Measurements from ENCODE around the gene NOX3. TPM values are rescaled to one million over a fixed set of nuclear protein-coding genes. Genes with fewer than 3 reads are reported as not detected.
A peak's percentile ranks its signal among the peaks of the same experiment; 100 is the strongest.

The NOX3 gene
- total and polyA plus RNA-seq, 2 experiments from 2014 or later = not detected

GRCh38 chr6:155448668-155449449 is 6.8 kb downstream of the NOX3 start:
- peak overlapping the region; percentile 40 for H2AFZ ChIP-seq
- H3K27ac ChIP-seq (ENCODE audit: low read depth) = no peak overlapping the region
- H3K9me2 ChIP-seq (ENCODE audit: insufficient read depth) = 0 out of 2 replicates have a peak, but pooled peaks cover 4% of the 10 kb centered on the region
- no peaks in the 10 kb centered on the region for H3K27me3 ChIP-seq (ENCODE audit: insufficient read depth)
- no peaks in the 10 kb centered on the region for H3K36me3 Mint-ChIP-seq (ENCODE audit: low read depth)
- H3K36me3 ChIP-seq (ENCODE audit: insufficient read depth) = no peaks in the 10 kb centered on the region
- DNase-seq (ENCODE audit: low spot score) = peak; percentile 34
- no peak overlapping the region for H3K4me3 Mint-ChIP-seq
- no peaks in the 10 kb centered on the region for H3F3A ChIP-seq (replicated peaks; ENCODE audit: low read depth)
- no peak for TF ChIP-seq EZH2 (IDR thresholded peaks at IDR 0.05; ENCODE audit: low read depth, unreplicated experiment)
- TF ChIP-seq JUNB (IDR thresholded peaks at IDR 0.05; ENCODE audit: unreplicated experiment) = no peak
- TF ChIP-seq, protein P1, sequence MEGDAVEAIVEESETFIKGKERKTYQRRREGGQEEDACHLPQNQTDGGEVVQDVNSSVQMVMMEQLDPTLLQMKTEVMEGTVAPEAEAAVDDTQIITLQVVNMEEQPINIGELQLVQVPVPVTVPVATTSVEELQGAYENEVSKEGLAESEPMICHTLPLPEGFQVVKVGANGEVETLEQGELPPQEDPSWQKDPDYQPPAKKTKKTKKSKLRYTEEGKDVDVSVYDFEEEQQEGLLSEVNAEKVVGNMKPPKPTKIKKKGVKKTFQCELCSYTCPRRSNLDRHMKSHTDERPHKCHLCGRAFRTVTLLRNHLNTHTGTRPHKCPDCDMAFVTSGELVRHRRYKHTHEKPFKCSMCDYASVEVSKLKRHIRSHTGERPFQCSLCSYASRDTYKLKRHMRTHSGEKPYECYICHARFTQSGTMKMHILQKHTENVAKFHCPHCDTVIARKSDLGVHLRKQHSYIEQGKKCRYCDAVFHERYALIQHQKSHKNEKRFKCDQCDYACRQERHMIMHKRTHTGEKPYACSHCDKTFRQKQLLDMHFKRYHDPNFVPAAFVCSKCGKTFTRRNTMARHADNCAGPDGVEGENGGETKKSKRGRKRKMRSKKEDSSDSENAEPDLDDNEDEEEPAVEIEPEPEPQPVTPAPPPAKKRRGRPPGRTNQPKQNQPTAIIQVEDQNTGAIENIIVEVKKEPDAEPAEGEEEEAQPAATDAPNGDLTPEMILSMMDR (conservative IDR thresholded peaks at IDR 0.05; ENCODE audit: low read depth in 2 of 2) = no peak
- no peak for TF ChIP-seq EZH2phosphoT487 (IDR thresholded peaks at IDR 0.05; ENCODE audit: unreplicated experiment)
- no peak for TF ChIP-seq NANOG (IDR thresholded peaks at IDR 0.05; ENCODE audit: borderline replicate concordance)
- ATAC-seq = peak; percentile 84
- H3K4me3 ChIP-seq = no peak overlapping the region
- peaks cover 30% of the 10 kb centered on the region for H3K4me1 Mint-ChIP-seq
- H3K79me2 ChIP-seq (replicated peaks; ENCODE audit: insufficient read depth) = no peaks in the 10 kb centered on the region
- peaks cover 18% of the 10 kb centered on the region for H3K4me1 ChIP-seq (ENCODE audit: insufficient read depth)
- no peaks in the 10 kb centered on the region for H3K9me3 Mint-ChIP-seq
- H3K27ac Mint-ChIP-seq = no peak overlapping the region
- H3K27me3 Mint-ChIP-seq (ENCODE audit: insufficient read depth, low read depth, poor library complexity) = peaks cover 3% of the 10 kb centered on the region
- H3K4me2 ChIP-seq = peak overlapping the region; percentile 62
- H4K20me1 ChIP-seq (replicated peaks; ENCODE audit: insufficient read depth) = no peaks in the 10 kb centered on the region

GRCh38 chr6:155447949-155448348 is 7.7 kb downstream of the NOX3 start:
- no peak overlapping the region for H3K4me2 ChIP-seq
- H3K27me3 Mint-ChIP-seq (ENCODE audit: insufficient read depth, low read depth, poor library complexity) = peaks cover 3% of the 10 kb centered on the region
- TF ChIP-seq, protein P1 (conservative IDR thresholded peaks at IDR 0.05; ENCODE audit: low read depth in 2 of 2) = no peak
- TF ChIP-seq POLR2AphosphoS5 (IDR thresholded peaks at IDR 0.05; ENCODE audit: low read depth) = no peak
- TF ChIP-seq JUNB (IDR thresholded peaks at IDR 0.05; ENCODE audit: unreplicated experiment) = no peak
- TF ChIP-seq REST (IDR thresholded peaks at IDR 0.05; ENCODE audit: unreplicated experiment) = no peak
- TF ChIP-seq STAT1 (IDR thresholded peaks at IDR 0.05; ENCODE audit: unreplicated experiment) = no peak
- no peak for TF ChIP-seq ZNF331 (CRISPR knock-in tag; IDR thresholded peaks at IDR 0.05; ENCODE audit: low read depth)
- TF ChIP-seq EZH2phosphoT487 (IDR thresholded peaks at IDR 0.05; ENCODE audit: unreplicated experiment) = no peak
- TF ChIP-seq ZNF114 (CRISPR knock-in tag; IDR thresholded peaks at IDR 0.05) = no peak
- no peak for TF ChIP-seq EZH2 (IDR thresholded peaks at IDR 0.05; ENCODE audit: low read depth, unreplicated experiment)

More at GRCh38 chr6:155447949-155448348, 7.7 kb downstream of the NOX3 start:
- H3K9me2 ChIP-seq (ENCODE audit: insufficient read depth) = 0 out of 2 replicates have a peak, but pooled peaks cover 4% of the 10 kb centered on the region
- DNase-seq (ENCODE audit: low spot score) = no peak
- peaks cover 30% of the 10 kb centered on the region for H3K4me1 Mint-ChIP-seq
- ATAC-seq = no peak
- H3K36me3 Mint-ChIP-seq (ENCODE audit: low read depth) = no peaks in the 10 kb centered on the region
- H3K4me3 ChIP-seq = no peak overlapping the region
- H2AFZ ChIP-seq = no peak overlapping the region
- H3K9me3 Mint-ChIP-seq = no peaks in the 10 kb centered on the region
- H3K27ac Mint-ChIP-seq = no peak overlapping the region
- no peaks in the 10 kb centered on the region for H3F3A ChIP-seq (replicated peaks; ENCODE audit: low read depth)
- no peaks in the 10 kb centered on the region for H3K79me2 ChIP-seq (replicated peaks; ENCODE audit: insufficient read depth)
- H4K20me1 ChIP-seq (replicated peaks; ENCODE audit: insufficient read depth) = no peaks in the 10 kb centered on the region
- H3K4me3 Mint-ChIP-seq = no peak overlapping the region
- H3K4me1 ChIP-seq (ENCODE audit: insufficient read depth) = peaks cover 18% of the 10 kb centered on the region
- no peaks in the 10 kb centered on the region for H3K27me3 ChIP-seq (ENCODE audit: insufficient read depth)
- no peak overlapping the region for H3K27ac ChIP-seq (ENCODE audit: low read depth)
- H3K36me3 ChIP-seq (ENCODE audit: insufficient read depth) = no peaks in the 10 kb centered on the region
